Neuronal stem cell (in vitro differentiated cells): ENCODE data around the gene RPN1.

ENCODE experiments used
- DNase-seq: peaks from one replicate; pipeline ENCODE4 v3.0.0-alpha.2; 2013; ENCODE audit warnings: low spot score
- H2AFZ ChIP-seq: one replicate; pipeline ENCODE4 v1.6.1; 2013; ENCODE audit warnings: mild to moderate bottlenecking, low read length, inconsistent platforms
- H2AK5ac ChIP-seq: 2 replicates; pipeline ENCODE4 v1.6.1; 2013; ENCODE audit warnings: low read depth, mild to moderate bottlenecking, inconsistent platforms, low read length, moderate library complexity, mixed read lengths
- H2BK120ac ChIP-seq: 2 replicates; pipeline ENCODE4 v1.6.1; 2013; ENCODE audit warnings: low read depth, mild to moderate bottlenecking, inconsistent platforms, low read length, moderate library complexity, mixed read lengths
- H2BK12ac ChIP-seq: one replicate; pipeline ENCODE4 v1.6.1; 2013; ENCODE audit warnings: low read length, inconsistent platforms
- H2BK15ac ChIP-seq: 2 replicates; pipeline ENCODE4 v1.6.1; 2013; ENCODE audit warnings: mild to moderate bottlenecking, low read length, inconsistent platforms, mixed read lengths
- H2BK5ac ChIP-seq: one replicate; pipeline ENCODE4 v1.6.1; 2013; ENCODE audit warnings: inconsistent platforms, mild to moderate bottlenecking, low read length, moderate library complexity
- H3K14ac ChIP-seq: one replicate; pipeline ENCODE4 v1.6.1; 2013; ENCODE audit warnings: low read length, inconsistent platforms
- H3K18ac ChIP-seq: 2 replicates; pipeline ENCODE4 v1.6.1; 2013; ENCODE audit warnings: low read length, inconsistent platforms
- H3K23ac ChIP-seq: 2 replicates; pipeline ENCODE4 v1.6.1; 2013; ENCODE audit warnings: low read depth, mild to moderate bottlenecking, mixed read lengths, low read length, inconsistent platforms; ENCODE audit not compliant: poor library complexity
- H3K27ac ChIP-seq: replicated peaks from 3 replicates; pipeline ENCODE4 v1.5.1; 2013; ENCODE audit warnings: low read length, inconsistent platforms
- H3K27me3 ChIP-seq, 3 experiments: 2 replicates each; pipeline ENCODE4 v1.6.1; 2013; ENCODE audit warnings: low read length in 3 of 3, mild to moderate bottlenecking in 2 of 3, inconsistent platforms in 1 of 3, low read depth in 1 of 3, mixed read lengths in 1 of 3, moderate library complexity in 1 of 3; ENCODE audit not compliant: control insufficient read depth in 3 of 3, insufficient read depth in 3 of 3
- H3K36me3 ChIP-seq, 2 donors: replicated peaks in 1 of 2; 2 replicates each; pipeline ENCODE4 v1.6.1; 2013; ENCODE audit warnings: low read length in 2 of 2; ENCODE audit not compliant: control insufficient read depth in 2 of 2, insufficient read depth in 2 of 2
- H3K4ac ChIP-seq: 2 replicates; pipeline ENCODE4 v1.6.1; 2013; ENCODE audit warnings: inconsistent platforms, mild to moderate bottlenecking, low read length, moderate library complexity
- H3K4me1 ChIP-seq, 2 donors: 1 replicate in 1 of 2; 2 replicates in 1 of 2; pipeline ENCODE4 v1.6.1; 2013; ENCODE audit warnings: low read length in 2 of 2, low read depth in 1 of 2; ENCODE audit not compliant: control insufficient read depth in 2 of 2, insufficient read depth in 1 of 2
- H3K4me2 ChIP-seq: one replicate; pipeline ENCODE4 v1.6.1; 2013; ENCODE audit warnings: mild to moderate bottlenecking, low read length, inconsistent platforms; ENCODE audit not compliant: insufficient read depth, poor library complexity, severe bottlenecking
- H3K4me3 ChIP-seq, 2 donors: 2 replicates each; pipeline ENCODE4 v1.5.1; 2013; ENCODE audit warnings: low read length in 2 of 2, mild to moderate bottlenecking in 2 of 2, inconsistent platforms in 1 of 2, moderate library complexity in 1 of 2
- H3K79me1 ChIP-seq: one replicate; pipeline ENCODE4 v1.6.1; 2013; ENCODE audit warnings: low read depth, mild to moderate bottlenecking, inconsistent platforms, low read length, moderate library complexity
- H3K9ac ChIP-seq: one replicate; pipeline ENCODE4 v1.6.1; 2013; ENCODE audit warnings: mild to moderate bottlenecking, low read depth, low read length, inconsistent platforms; ENCODE audit not compliant: poor library complexity
- H3K9me3 ChIP-seq, 2 donors: replicated peaks in 1 of 2; 2 replicates each; pipeline versions ENCODE3 to v1.6.1; 2013; ENCODE audit warnings: low read length in 2 of 2, mild to moderate bottlenecking in 2 of 2, inconsistent platforms in 1 of 2, low read depth in 1 of 2, mixed read lengths in 1 of 2, moderate library complexity in 1 of 2; ENCODE audit not compliant: control insufficient read depth in 2 of 2, insufficient read depth in 1 of 2
- H4K8ac ChIP-seq: one replicate; pipeline ENCODE4 v1.6.1; 2013; ENCODE audit warnings: low read depth, mild to moderate bottlenecking, inconsistent platforms, low read length, moderate library complexity
- H4K91ac ChIP-seq: one replicate; pipeline ENCODE4 v1.6.1; 2013; ENCODE audit warnings: low read length, low read depth, mild to moderate bottlenecking, inconsistent platforms; ENCODE audit not compliant: poor library complexity
- WGBS, 2 donors: extraction: QIAGEN DNeasy Blood & Tissue Kit; methylation state at CpG; one replicate each; pipeline ENCODE4 v1.1.7; 2013; ENCODE audit warnings: missing lambda C conversion rate in 2 of 2, mixed read lengths in 1 of 2; ENCODE audit not compliant: insufficient read length in 2 of 2, insufficient replicate concordance in 1 of 2; ENCODE audit errors: extremely low coverage in 2 of 2; 5-methylcytosine and 5-hydroxymethylcytosine counted together

Gene RPN1

DNA sequence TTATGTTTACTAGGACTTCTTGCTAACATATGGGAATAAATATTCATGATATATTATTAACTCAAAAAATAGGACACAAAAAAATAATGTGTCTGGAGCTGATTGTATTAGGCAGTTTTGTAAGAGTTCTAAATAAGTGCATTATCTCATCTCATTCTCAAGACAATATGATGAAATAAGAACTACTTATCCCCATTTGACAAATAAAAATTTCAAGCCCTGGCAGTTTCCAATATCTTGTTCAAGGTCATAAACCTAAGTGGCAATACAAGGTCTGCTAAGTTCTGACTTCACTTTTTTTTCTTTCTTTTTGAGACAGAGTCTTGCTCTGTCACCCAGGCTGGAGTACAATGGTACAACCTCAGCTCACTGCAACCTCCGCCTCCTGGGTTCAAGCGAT is 18.3 kb downstream of the RPN1 start:
- no peak overlapping the region for H3K4me3 ChIP-seq
- peaks cover 12 to 88% of the 10 kb centered on the region in 2 donors for H3K36me3 ChIP-seq
- H3K9ac ChIP-seq = no peak overlapping the region
- H3K14ac ChIP-seq = no peak overlapping the region
- WGBS, 2 donors = no CpG with 5 or more reads among the region's 2 CpGs
- no peak overlapping the region for H3K23ac ChIP-seq
- no peaks in the 10 kb centered on the region for H3K9me3 ChIP-seq
- no peaks in the 10 kb centered on the region for H3K79me1 ChIP-seq
- no peak overlapping the region for H3K4me2 ChIP-seq
- no peaks in the 10 kb centered on the region for H3K27me3 ChIP-seq
- H4K8ac ChIP-seq = no peak overlapping the region
- no peak overlapping the region for H3K18ac ChIP-seq
- H3K4me1 ChIP-seq = no peaks in the 10 kb centered on the region
- no peak for DNase-seq
- no peak overlapping the region for H3K27ac ChIP-seq
- H2BK120ac ChIP-seq = no peak overlapping the region
- no peak overlapping the region for H2BK5ac ChIP-seq
- no peak overlapping the region for H2BK15ac ChIP-seq
- no peak overlapping the region for H3K4ac ChIP-seq
- no peak overlapping the region for H2AK5ac ChIP-seq
- H4K91ac ChIP-seq = no peak overlapping the region
- no peak overlapping the region for H2AFZ ChIP-seq
- H2BK12ac ChIP-seq = no peak overlapping the region

DNA sequence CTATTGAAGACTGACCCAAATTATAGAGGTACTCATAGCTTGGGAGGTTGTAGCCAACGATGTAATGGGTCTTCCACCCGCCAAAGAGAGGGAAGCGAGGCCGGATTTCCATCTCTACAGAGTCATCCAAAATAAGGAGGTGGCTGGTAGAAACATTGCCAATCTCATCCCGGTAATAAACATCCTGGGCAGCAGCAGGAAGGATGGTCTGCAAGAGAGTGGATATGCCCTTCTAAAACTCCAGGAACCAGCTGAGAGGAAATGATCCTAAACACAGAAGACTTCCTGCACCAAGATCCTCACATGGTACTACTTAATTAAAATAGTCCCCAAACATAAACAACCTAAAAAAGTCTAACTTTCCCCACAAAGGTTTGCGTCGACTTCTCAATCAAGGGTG is 20.7 kb downstream of the RPN1 start:
- Histone ChIP-seq H3K18ac (no peak overlapping the region), H4K8ac (no peak overlapping the region), H3K4ac (no peak overlapping the region), H2BK12ac (no peak overlapping the region), H2BK120ac (no peak overlapping the region), H2AFZ (no peak overlapping the region), H4K91ac (no peak overlapping the region), H3K79me1 (no peaks in the 10 kb centered on the region), H2BK15ac (no peak overlapping the region), H3K4me1 (no peaks in the 10 kb centered on the region), H3K4me3 (no peak overlapping the region), H3K27ac (no peak overlapping the region), H3K27me3 (no peaks in the 10 kb centered on the region), H3K14ac (no peak overlapping the region), H3K23ac (no peak overlapping the region), H3K9ac (no peak overlapping the region), H3K9me3 (no peaks in the 10 kb centered on the region), H3K4me2 (no peak overlapping the region), H3K36me3 (peaks cover 31 to 90% of the 10 kb centered on the region in 2 donors), H2BK5ac (no peak overlapping the region), H2AK5ac (no peak overlapping the region)
- DNase-seq = no peak
- WGBS, 2 donors = no CpG with 5 or more reads among the region's 7 CpGs

GRCh38 chr3:128625409-128625945 is 25.1 kb downstream of the RPN1 start:
- H3K9ac ChIP-seq = no peak overlapping the region
- no peak overlapping the region for H4K8ac ChIP-seq
- no peaks in the 10 kb centered on the region for H3K79me1 ChIP-seq
- H2BK120ac ChIP-seq = no peak overlapping the region
- no peak overlapping the region for H3K18ac ChIP-seq
- H2BK15ac ChIP-seq = no peak overlapping the region
- H3K36me3 ChIP-seq = peaks cover 54 to 97% of the 10 kb centered on the region in 2 donors
- no peak overlapping the region for H3K14ac ChIP-seq
- no peak overlapping the region for H4K91ac ChIP-seq
- no peak overlapping the region for H2AFZ ChIP-seq
- no peak overlapping the region for H2BK12ac ChIP-seq
- no peaks in the 10 kb centered on the region for H3K4me1 ChIP-seq
- no peak overlapping the region for H3K27ac ChIP-seq
- no peak overlapping the region for H3K4me2 ChIP-seq
- peak overlapping the region; percentile 2 for H2BK5ac ChIP-seq
- H3K9me3 ChIP-seq = no peaks in the 10 kb centered on the region
- no peak overlapping the region for H3K4ac ChIP-seq
- no peak overlapping the region for H3K23ac ChIP-seq
- H2AK5ac ChIP-seq = no peak overlapping the region
- no peak overlapping the region for H3K4me3 ChIP-seq
- no CpG with 5 or more reads among the region's 11 CpGs for WGBS, 2 donors
- no peaks in the 10 kb centered on the region for H3K27me3 ChIP-seq
- no peak for DNase-seq

- no peak for DNase-seq
- no peaks in the 10 kb centered on the region for H3K79me1 ChIP-seq
- H3K18ac ChIP-seq = no peak overlapping the region
- no peak overlapping the region for H3K9ac ChIP-seq
- H3K36me3 ChIP-seq = peaks cover 55 to 97% of the 10 kb centered on the region in 2 donors
- no peak overlapping the region for H2BK15ac ChIP-seq
- H2AFZ ChIP-seq = no peak overlapping the region
- H4K8ac ChIP-seq = no peak overlapping the region
- WGBS, 2 donors = no CpG with 5 or more reads among the region's 11 CpGs
- no peaks in the 10 kb centered on the region for H3K9me3 ChIP-seq
- no peak overlapping the region for H3K4ac ChIP-seq
- H3K4me2 ChIP-seq = no peak overlapping the region
- H2BK120ac ChIP-seq = no peak overlapping the region
- H2AK5ac ChIP-seq = no peak overlapping the region
- H2BK5ac ChIP-seq = no peak overlapping the region
- no peak overlapping the region for H4K91ac ChIP-seq
- peak overlapping the region in 1 of 2 donors; percentile 47 for H3K4me3 ChIP-seq
- H3K23ac ChIP-seq = no peak overlapping the region
- H3K14ac ChIP-seq = no peak overlapping the region
- H3K4me1 ChIP-seq = no peaks in the 10 kb centered on the region
- H3K27ac ChIP-seq = no peak overlapping the region
- no peaks in the 10 kb centered on the region for H3K27me3 ChIP-seq
- H2BK12ac ChIP-seq = no peak overlapping the region
Measured at GRCh38 chr3:128624526-128625138, 26.0 kb downstream of the RPN1 start.
